Hepatocyte (in vitro differentiated cells): ENCODE data around the gene CCN6. TPM values are rescaled to one million over a fixed set of nuclear protein-coding genes. Genes with fewer than 3 reads are reported as not detected.

Experiments
- DNase-seq: peaks from one replicate; pipeline ENCODE4 v3.0.0-alpha.2; 2016; ENCODE audit warnings: low spot score
- H2AFZ ChIP-seq: fragments of 200-600 bp; sonication (generic); 2 replicates; pipeline ENCODE4 v1.6.0; 2016; ENCODE audit warnings: antibody characterized with exemption, mild to moderate bottlenecking
- H3K27ac ChIP-seq: fragments of 200-600 bp; sonication (generic); 2 replicates; pipeline ENCODE4 v1.5.1; 2016; ENCODE audit warnings: mild to moderate bottlenecking
- H3K27me3 ChIP-seq: fragments of 200-600 bp; sonication (generic); 2 replicates; pipeline ENCODE4 v1.6.1; 2016
- H3K36me3 ChIP-seq: fragments of 200-600 bp; sonication (generic); replicated peaks from 2 replicates; pipeline ENCODE4 v1.5.1; 2016; ENCODE audit warnings: low read depth; ENCODE audit not compliant: insufficient read depth
- H3K4me1 ChIP-seq: fragments of 200-600 bp; sonication (generic); 2 replicates; pipeline ENCODE4 v1.5.1; 2016; ENCODE audit warnings: mild to moderate bottlenecking, moderate library complexity; ENCODE audit not compliant: insufficient read depth
- H3K4me2 ChIP-seq: fragments of 200-600 bp; sonication (generic); 2 replicates; pipeline ENCODE4 v1.6.0; 2016
- H3K4me3 ChIP-seq: fragments of 200-600 bp; sonication (generic); 2 replicates; pipeline ENCODE4 v1.5.1; 2016; ENCODE audit warnings: mild to moderate bottlenecking
- H3K79me2 ChIP-seq: fragments of 200-600 bp; sonication (generic); 2 replicates; pipeline ENCODE4 v1.6.0; 2017; ENCODE audit warnings: mild to moderate bottlenecking
- H3K9me2 ChIP-seq: fragments of 200-600 bp; sonication (generic); replicated peaks from 2 replicates; pipeline ENCODE4 v1.6.0; 2017; ENCODE audit warnings: mild to moderate bottlenecking; ENCODE audit not compliant: insufficient read depth
- H3K9me3 ChIP-seq: fragments of 200-600 bp; sonication (generic); 2 replicates; pipeline ENCODE4 v1.5.1; 2016; ENCODE audit warnings: low read depth, mild to moderate bottlenecking
- H4K20me1 ChIP-seq: fragments of 200-600 bp; sonication (generic); 2 replicates; pipeline ENCODE4 v1.6.0; 2016; ENCODE audit warnings: mild to moderate bottlenecking; ENCODE audit not compliant: insufficient read depth, poor library complexity, severe bottlenecking
- EZH2 ChIP-seq: fragments of 200-600 bp; sonication (generic); IDR thresholded peaks from 2 replicates; pipeline ENCODE4 v1.6.1; 2016; ENCODE audit warnings: antibody characterized with exemption, mild to moderate bottlenecking, borderline replicate concordance
- EZH2phosphoT487 ChIP-seq: fragments of 200-600 bp; sonication (generic); IDR thresholded peaks from one replicate; pipeline ENCODE4 v1.6.1; 2018; ENCODE audit warnings: antibody characterized with exemption, mild to moderate bottlenecking, low read depth, moderate library complexity; ENCODE audit not compliant: unreplicated experiment, severe bottlenecking
- WGBS: methylation state at CpG from one replicate; pipeline ENCODE4 v1.1.6; 2016; ENCODE audit warnings: low lambda C conversion rate; ENCODE audit errors: missing lambda C conversion rate; 5-methylcytosine and 5-hydroxymethylcytosine counted together
- polyA plus RNA-seq: library from polyadenylated mRNA; unstranded; fragments of >200 nt; fragmentation: Nextera tagmentation; extraction: Ambion mirVana; gene quantifications from 2 replicates; pipeline ENCODE4 v1.2.1, GENCODE V29; 2016
- total RNA-seq: library from RNA; depleted of rRNA; stranded (reverse); fragments of >200 nt; gene quantifications from 2 replicates; pipeline ENCODE4 v1.2.3, GENCODE V29; 2014
- TF ChIP-seq, protein P1 (sequence below): fragments of 200-600 bp; sonication (generic); IDR thresholded peaks from 2 replicates; pipeline ENCODE4 v1.5.1; 2016; ENCODE audit warnings: antibody characterized with exemption, mild to moderate bottlenecking; ENCODE audit not compliant: poor library complexity

CCN6 gene
- not detected in 2 replicates for total RNA-seq
- 0.12 and 0.24 TPM in 2 replicates for polyA plus RNA-seq

DNA sequence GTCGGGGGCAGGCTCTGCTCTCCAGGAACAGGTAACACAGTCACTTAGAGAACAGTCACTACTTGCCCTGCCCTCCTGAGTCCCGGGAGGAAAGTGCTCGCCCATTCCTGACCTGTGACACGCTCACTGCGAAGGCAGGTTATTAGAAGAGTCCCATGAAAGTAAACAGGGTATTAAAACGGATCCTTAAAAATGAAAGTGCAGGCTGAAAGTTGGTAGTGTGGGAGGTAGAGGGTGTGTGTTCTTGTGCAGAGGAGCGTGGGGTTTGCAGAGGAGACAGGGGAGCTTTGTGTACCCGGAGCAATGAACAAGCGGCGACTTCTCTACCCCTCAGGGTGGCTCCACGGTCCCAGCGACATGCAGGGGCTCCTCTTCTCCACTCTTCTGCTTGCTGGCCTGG, at the start of gene CCN6:
CCN6 (plus strand) TSS at position 104 of the 400 bp plus-strand sequence; CDS start at position 358, 254 bp downstream.
- Histone ChIP-seq H3K27me3 (no peaks in the 10 kb centered on the region), H3K4me3 (no peak within 1 kb of the TSS), H3K4me1 (no peaks in the 10 kb centered on the region), H3K27ac (peak within 1 kb of the TSS; percentile 62), H3K9me2 (no peaks in the 10 kb centered on the region), H2AFZ (peak within 1 kb of the TSS; percentile 2), H3K79me2 (no peaks in the 10 kb centered on the region), H3K36me3 (no peaks in the 10 kb centered on the region), H3K9me3 (no peaks in the 10 kb centered on the region), H3K4me2 (peak within 1 kb of the TSS; percentile 1), H4K20me1 (no peaks in the 10 kb centered on the region)
- no peak for TF ChIP-seq EZH2phosphoT487
- TF ChIP-seq, protein P1, sequence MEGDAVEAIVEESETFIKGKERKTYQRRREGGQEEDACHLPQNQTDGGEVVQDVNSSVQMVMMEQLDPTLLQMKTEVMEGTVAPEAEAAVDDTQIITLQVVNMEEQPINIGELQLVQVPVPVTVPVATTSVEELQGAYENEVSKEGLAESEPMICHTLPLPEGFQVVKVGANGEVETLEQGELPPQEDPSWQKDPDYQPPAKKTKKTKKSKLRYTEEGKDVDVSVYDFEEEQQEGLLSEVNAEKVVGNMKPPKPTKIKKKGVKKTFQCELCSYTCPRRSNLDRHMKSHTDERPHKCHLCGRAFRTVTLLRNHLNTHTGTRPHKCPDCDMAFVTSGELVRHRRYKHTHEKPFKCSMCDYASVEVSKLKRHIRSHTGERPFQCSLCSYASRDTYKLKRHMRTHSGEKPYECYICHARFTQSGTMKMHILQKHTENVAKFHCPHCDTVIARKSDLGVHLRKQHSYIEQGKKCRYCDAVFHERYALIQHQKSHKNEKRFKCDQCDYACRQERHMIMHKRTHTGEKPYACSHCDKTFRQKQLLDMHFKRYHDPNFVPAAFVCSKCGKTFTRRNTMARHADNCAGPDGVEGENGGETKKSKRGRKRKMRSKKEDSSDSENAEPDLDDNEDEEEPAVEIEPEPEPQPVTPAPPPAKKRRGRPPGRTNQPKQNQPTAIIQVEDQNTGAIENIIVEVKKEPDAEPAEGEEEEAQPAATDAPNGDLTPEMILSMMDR: no peak
- TF ChIP-seq EZH2: no peak
- no peak for DNase-seq
- 92% methylated on average over 12 of the region's 12 CpGs for WGBS

DNA sequence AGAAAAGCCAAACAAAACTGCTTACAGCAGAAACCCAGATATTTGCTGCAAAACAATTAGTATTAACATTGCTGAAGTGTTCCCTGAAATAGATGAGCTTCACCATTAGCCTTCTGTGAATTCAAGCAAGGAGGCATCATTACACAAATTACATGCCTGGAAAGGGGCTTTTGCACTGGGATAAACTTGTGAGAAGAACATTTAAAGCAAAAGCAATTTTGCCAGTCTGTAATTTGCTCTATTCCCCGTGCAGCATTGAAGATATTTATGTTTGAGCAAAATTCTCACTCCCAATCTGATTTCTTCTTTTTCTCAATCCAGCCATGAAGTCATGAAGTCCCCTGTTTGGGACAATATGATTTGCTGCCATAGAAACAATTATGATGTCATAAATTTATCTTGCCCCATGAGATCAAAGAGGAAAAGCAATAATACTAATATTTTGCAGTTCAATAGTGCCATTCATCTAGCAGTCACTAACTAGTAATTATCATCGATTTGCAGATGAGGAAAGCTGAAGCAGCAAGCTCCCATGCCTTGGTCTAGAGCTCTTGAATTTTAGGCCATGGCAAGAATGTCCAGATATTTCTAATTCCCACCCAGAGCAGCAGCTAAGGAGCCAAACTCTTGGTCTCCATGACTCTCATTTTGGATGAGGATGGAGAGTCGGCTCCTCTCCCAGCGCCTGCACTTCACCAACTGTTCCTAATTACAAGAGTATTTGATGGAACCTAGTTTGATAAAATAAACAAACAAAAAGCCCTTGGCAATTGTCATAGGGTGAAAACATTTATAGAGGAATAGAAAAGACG, 49.5 kb upstream of the CCN6 start:
- WGBS: 73% methylated on average over 5 of the region's 5 CpGs
- no peaks in the 10 kb centered on the region for H3K9me3 ChIP-seq
- no peak overlapping the region for H3K4me2 ChIP-seq
- H3K4me3 ChIP-seq: no peak overlapping the region
- no peaks in the 10 kb centered on the region for H3K27me3 ChIP-seq
- TF ChIP-seq EZH2: no peak
- TF ChIP-seq, protein P1: no peak
- TF ChIP-seq EZH2phosphoT487: no peak
- H3K36me3 ChIP-seq: no peaks in the 10 kb centered on the region
- H2AFZ ChIP-seq: no peak overlapping the region
- no peaks in the 10 kb centered on the region for H3K79me2 ChIP-seq
- no peaks in the 10 kb centered on the region for H3K9me2 ChIP-seq
- no peak overlapping the region for H3K27ac ChIP-seq
- no peak for DNase-seq
- no peaks in the 10 kb centered on the region for H4K20me1 ChIP-seq
- H3K4me1 ChIP-seq: peaks cover 4% of the 10 kb centered on the region

DNA sequence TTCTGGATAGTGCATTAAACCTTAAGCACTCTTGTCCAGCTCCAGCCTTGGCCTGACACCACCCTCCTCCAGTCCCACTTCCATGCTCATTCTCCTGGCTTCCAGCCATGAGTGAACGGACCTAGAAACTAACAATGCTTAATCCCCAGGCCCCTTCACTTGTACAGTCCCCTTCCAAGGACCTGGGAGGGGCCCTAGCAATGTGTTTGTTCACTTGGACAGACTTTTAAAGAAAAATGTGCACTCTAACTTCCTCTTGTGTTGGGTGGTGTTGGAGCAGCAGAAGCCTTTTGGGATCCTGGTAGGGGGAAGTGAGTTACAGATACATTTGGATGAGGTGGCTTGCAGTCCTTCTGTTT, 48.9 kb upstream of the CCN6 start:
- Histone ChIP-seq H3K4me3 (no peak overlapping the region), H2AFZ (no peak overlapping the region), H3K27me3 (no peaks in the 10 kb centered on the region), H3K27ac (no peak overlapping the region), H3K4me1 (peaks cover 4% of the 10 kb centered on the region), H3K4me2 (no peak overlapping the region), H3K9me2 (no peaks in the 10 kb centered on the region), H3K9me3 (no peaks in the 10 kb centered on the region), H3K79me2 (no peaks in the 10 kb centered on the region), H3K36me3 (no peaks in the 10 kb centered on the region), H4K20me1 (no peaks in the 10 kb centered on the region)
- 44% methylated on average over 1 of the region's 1 CpG for WGBS
- no peak for TF ChIP-seq EZH2
- TF ChIP-seq, protein P1: no peak
- no peak for TF ChIP-seq EZH2phosphoT487
- no peak for DNase-seq
